Measurements from ENCODE around the gene RHBDD1.
"Not testable (repeated sequence)": the region's sequence is repeated elsewhere in the genome, so short reads cannot be mapped to it uniquely, and the experiment has no call there.

The RHBDD1 gene

GRCh38 chr2:226799976-226800940 lies 35.6 kb upstream of the RHBDD1 start:
- DNase-seq, result peak; percentile 12

GRCh38 chr2:226800941-226801784 lies 34.7 kb upstream of the RHBDD1 start:
- DNase-seq, result peak; percentile 84

GRCh38 chr2:226802573-226802972 lies 33.3 kb upstream of the RHBDD1 start:
- DNase-seq, result peak; percentile 61

DNA sequence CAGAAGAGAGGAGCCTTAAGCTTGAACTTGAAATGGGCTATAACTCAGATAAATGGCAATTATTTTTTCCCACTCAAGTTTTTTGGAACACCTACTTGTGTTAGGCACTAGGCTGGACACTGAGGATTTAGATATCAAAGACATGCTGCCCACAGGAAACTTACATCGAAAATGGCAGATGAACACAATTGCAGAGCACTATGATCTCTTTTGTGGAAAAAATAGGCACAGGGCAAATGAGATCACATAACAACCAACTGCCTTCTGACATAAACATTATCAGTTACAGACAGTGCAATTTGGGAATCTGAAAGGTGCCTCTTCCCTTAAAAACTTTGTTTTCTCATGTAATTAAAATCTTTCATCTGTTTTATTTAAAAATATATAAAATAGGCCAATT lies 32.4 kb upstream of the RHBDD1 start:
- DNase-seq, result no peak

- DNase-seq, result no peak
These were observed 22.6 kb upstream of the RHBDD1 start for GRCh38 chr2:226813148-226813701.

- peak; percentile 53 for DNase-seq
These were observed 16.9 kb upstream of the RHBDD1 start for GRCh38 chr2:226818930-226819329.

GRCh38 chr2:226825056-226825455 lies 10.8 kb upstream of the RHBDD1 start:
- DNase-seq, result no peak

GRCh38 chr2:226828191-226828590 lies 7.7 kb upstream of the RHBDD1 start:
- no peak for DNase-seq

DNA sequence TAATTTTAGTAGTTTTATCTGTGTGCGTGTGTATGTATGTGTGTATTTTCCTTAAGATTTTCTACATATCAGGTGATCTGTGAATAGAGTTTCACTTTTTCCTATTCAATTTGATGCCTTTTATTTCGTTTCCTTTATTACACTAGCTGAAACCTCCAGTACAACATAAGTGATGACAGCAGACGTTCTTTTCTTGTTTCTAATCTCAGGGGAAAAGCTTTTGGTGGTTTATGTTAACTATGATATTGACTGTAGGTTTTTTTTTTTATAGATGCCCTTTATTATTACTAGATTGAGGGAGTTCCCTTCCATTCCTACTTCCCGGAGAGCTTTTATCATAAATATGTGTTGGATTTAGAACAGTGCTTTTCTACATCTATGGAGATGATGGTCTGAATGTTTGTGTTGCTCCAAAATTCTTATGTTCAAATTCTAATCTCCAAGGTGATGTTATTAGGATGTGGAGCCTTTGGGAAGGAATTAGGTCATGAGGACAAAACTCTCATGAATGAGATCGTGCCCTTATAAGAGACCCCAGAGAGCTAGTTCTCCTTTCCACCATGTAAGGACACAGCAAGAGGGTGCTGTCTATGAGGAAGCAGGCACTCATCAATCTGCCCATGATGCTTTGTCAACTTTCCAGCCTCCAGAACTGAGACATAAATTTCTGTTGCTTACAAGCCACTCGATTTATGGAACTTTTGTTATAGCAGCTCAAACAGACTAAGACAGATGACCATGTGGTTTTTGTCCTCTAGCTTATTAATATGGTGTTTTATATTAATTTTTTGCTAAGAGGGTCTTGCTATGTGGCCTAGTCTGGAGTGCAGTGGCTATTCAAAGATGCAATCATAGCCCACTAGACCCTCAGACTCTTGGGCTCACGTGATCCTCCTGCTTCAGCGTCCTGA lies 5.9 kb upstream of the RHBDD1 start:
- DNase-seq, result no peak

DNA sequence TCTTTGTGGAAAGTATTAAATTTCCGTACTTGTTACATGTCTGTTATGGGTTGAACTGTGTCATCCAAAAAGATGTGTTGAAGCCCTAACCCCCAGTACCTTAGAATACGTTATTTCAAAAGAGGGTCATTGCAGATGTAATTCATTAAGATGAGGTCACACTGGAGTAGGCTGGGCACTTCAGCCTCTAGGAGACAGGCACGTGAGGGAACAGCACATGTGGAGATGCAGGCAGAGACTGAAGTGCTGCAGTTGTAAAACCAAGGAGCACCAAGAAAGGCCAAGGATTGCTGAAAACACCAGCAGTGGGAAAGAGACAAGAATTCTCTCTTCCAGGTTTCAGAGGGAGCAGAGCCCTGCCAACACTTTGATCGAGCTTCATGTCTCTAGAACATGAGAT lies 4.6 kb upstream of the RHBDD1 start:
- no peak for DNase-seq

DNA sequence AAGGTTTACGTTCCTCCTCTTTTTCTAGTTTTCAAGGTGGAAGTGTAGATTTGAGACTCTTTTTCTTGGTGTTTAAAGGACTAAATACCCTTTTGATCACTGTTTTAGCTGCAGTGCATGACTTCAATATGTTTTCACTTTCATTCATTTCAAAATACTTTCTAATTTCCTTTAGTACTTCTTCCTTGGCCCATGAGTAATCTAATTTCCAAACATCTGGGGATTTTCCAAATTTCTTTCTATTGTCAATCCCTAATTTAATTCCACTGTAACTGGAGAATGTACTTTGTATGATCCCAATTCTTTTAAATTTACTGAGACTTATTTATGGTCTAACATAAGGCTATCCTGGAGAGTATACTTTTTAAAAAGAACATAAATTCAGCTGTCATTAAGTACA lies 3.8 kb upstream of the RHBDD1 start:
- no peak for DNase-seq

- DNase-seq, result not testable (repeated sequence)
These were observed 974 bp upstream of the RHBDD1 start for GRCh38 chr2:226834880-226835279.

GRCh38 chr2:226835420-226835795 lies 446 bp upstream of the RHBDD1 start:
- DNase-seq, result peak; percentile 86

GRCh38 chr2:226836548-226836885 lies 663 bp downstream of the RHBDD1 start:
- DNase-seq, result no peak

DNA sequence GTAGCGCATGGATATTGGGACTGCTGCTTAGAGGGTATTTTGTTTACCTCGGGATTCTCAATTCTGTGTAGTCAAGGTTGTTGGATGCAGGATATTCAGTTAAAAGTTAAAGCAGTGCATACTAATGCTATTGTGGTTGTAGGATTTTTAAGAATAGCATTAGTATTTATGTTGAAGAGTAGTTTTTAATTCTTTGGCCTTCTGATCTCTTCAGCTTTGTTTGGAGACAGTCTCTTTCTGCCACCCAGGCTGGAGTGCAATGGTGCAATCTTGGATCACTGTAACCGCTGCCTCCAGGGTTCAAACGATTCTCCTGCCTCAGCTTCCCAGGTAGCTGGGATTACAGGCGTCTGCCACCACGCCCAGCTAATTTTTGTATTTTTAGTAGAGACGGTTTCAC lies 1.5 kb downstream of the RHBDD1 start:
- DNase-seq, result no peak

GRCh38 chr2:226837787-226838603 lies 2.1 kb downstream of the RHBDD1 start:
- no peak for DNase-seq

DNA sequence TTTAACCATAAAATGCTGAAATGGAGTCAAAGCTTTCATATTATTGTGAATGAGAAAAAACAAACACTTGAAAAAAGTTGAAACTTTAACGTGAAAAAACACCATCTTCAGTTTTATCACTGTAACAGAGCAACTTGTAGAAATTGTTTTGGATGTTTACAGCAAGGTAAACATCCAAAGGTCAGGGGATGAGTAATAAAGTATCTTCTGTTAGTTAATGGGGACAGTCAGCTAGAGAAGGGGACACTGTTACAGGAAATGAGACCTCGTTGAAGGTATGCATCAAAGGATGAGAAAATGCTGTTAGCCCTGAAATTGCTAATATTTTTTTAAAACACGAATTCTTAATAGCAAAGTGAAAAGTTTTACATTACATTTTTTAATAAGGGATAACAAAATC lies 2.9 kb downstream of the RHBDD1 start:
- DNase-seq, result no peak

- DNase-seq, result no peak
These were observed 3.3 kb downstream of the RHBDD1 start for GRCh38 chr2:226839161-226839560.

GRCh38 chr2:226839951-226840350 lies 4.1 kb downstream of the RHBDD1 start:
- DNase-seq, result no peak

DNA sequence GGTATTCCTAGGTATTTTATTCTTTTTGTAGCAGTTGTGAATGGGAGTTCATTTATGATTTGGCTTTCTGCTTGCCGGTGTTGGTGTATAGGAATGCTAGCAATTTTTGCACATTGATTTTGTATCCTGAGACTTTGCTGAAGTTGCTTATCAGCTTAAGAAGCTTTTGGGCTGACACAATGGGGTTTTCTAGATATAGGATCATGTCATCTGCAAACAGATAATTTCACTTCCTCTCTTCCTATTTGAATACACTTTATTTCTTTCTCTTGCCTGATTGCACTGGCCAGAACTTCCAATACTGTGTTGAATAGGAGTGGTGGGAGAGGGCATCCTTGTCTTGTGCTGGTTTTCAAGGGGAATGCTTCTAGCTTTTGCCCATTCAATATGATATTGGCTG lies 7.1 kb downstream of the RHBDD1 start:
- DNase-seq, result not testable (repeated sequence)

DNA sequence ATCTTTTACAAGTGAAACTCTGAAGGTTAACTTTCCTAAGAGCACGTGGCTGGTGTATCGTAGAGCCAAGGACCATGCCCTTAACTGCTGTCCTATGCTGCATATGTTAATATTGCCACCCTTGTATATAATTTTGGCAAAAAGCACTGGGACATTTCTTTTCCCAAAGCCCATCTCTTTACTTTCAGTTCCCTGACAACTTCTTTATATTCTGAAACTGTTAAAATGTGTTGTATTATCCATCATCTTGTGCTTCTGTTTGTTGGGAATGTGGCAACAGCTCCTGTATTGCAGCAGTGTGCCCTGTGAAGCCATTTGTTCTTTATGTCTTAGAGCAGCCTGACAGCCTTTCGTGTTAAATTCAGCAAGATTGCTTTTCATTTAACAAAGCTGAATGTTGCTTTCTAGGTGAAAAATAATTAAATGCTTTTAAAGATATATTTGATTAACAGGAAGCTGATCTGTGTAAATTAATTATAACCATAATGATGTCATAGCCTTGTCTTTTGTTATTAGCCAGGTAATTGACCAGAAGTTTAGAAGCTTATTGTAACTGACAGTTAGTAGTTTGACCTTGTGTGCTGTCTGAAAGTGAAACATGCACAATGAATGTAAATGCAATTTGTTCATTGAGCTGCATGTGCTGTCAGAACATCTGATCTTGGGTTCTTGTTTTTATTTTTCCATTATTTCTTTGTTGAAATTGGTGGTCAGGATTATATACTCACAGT lies 9.7 kb downstream of the RHBDD1 start:
- DNase-seq, result no peak
